Activated CD8-positive, alpha-beta T cell treated with anti-CD3 and anti-CD28 coated beads for 36 hours (primary cell): Measurements from ENCODE around the gene PIK3C2G. TPM values are rescaled to one million over a fixed set of nuclear protein-coding genes. Genes with fewer than 3 reads are reported as not detected.

ENCODE experiments used
- ATAC-seq: fragments of 200-7000 bp; cut with Tn5 transposase; one replicate; pipeline ENCODE4 v1.10.0; 2021; ENCODE audit warnings: mild to moderate bottlenecking, moderate library complexity
- CTCF ChIA-PET: fragments of 350-600 bp; sonication (Branson Sonifier 250); formaldehyde crosslinking; loops from one replicate; lab custom pipeline; 2021; ENCODE audit warnings: antibody characterized with exemption; lab: Charles Lee
- POLR2A ChIA-PET: fragments of 350-600 bp; sonication (Branson Sonifier 250); formaldehyde crosslinking; loops from one replicate; lab custom pipeline; 2021; ENCODE audit warnings: antibody characterized with exemption; lab: Charles Lee
- DNase-seq: peaks from one replicate; pipeline ENCODE4 v3.0.0-alpha.2; 2020
- H3K27ac Mint-ChIP-seq: one replicate; pipeline ENCODE4 v1.8.0; 2021; ENCODE audit warnings: mild to moderate bottlenecking, mixed read lengths
- H3K27me3 Mint-ChIP-seq: one replicate; pipeline ENCODE4 v1.8.0; 2021; ENCODE audit warnings: mixed read lengths
- H3K36me3 Mint-ChIP-seq: one replicate; pipeline ENCODE4 v1.8.0; 2021; ENCODE audit warnings: low read depth, mixed read lengths
- H3K4me1 Mint-ChIP-seq: one replicate; pipeline ENCODE4 v1.8.0; 2021; ENCODE audit warnings: low read depth, mixed read lengths
- H3K4me3 Mint-ChIP-seq: one replicate; pipeline ENCODE4 v1.8.0; 2021; ENCODE audit warnings: mild to moderate bottlenecking, moderate library complexity, mixed read lengths
- H3K9me3 Mint-ChIP-seq: one replicate; pipeline ENCODE4 v1.8.0; 2021; ENCODE audit warnings: mixed read lengths
- CTCF ChIP-seq: fragments of 200-600 bp; IDR thresholded peaks from one replicate; pipeline ENCODE4 v1.8.0; 2022; ENCODE audit warnings: antibody characterized with exemption, mild to moderate bottlenecking
- intact Hi-C: fragments of 100-400 bp; cut with micrococcal nuclease; formaldehyde crosslinking; loops from one replicate; pipeline ENCODE4 v1.10.0; 2022
- total RNA-seq, 2 experiments: library from RNA; stranded (reverse); gene quantifications; one replicate each; pipeline ENCODE4 v1.2.3, GENCODE V29; 2021

PIK3C2G gene
- total RNA-seq, 2 experiments from 2014 or later = not detected

GRCh38 chr12:18340786-18341185 lies 79.5 kb downstream of the PIK3C2G start:
- Mint-ChIP-seq H3K27ac (no peak overlapping the region), H3K27me3 (no peaks in the 10 kb centered on the region), H3K4me3 (no peak overlapping the region), H3K4me1 (no peaks in the 10 kb centered on the region), H3K36me3 (no peaks in the 10 kb centered on the region), H3K9me3 (no peaks in the 10 kb centered on the region)
- CTCF ChIA-PET = no interaction called here
- POLR2A ChIA-PET = no interaction called here
- DNase-seq (no peak), ATAC-seq (no peak)
- no peak for TF ChIP-seq CTCF
- intact Hi-C loops = no loop called here

GRCh38 chr12:18343708-18344107 lies 82.4 kb downstream of the PIK3C2G start:
- DNase-seq (no peak), ATAC-seq (no peak)
- H3K4me3 Mint-ChIP-seq = no peak overlapping the region
- ChIA-PET POLR2A (no interaction called here), CTCF (no interaction called here)
- no peak overlapping the region for H3K27ac Mint-ChIP-seq
- H3K36me3 Mint-ChIP-seq = no peaks in the 10 kb centered on the region
- H3K9me3 Mint-ChIP-seq = no peaks in the 10 kb centered on the region
- H3K27me3 Mint-ChIP-seq = no peaks in the 10 kb centered on the region
- intact Hi-C loops = no loop called here
- H3K4me1 Mint-ChIP-seq = no peaks in the 10 kb centered on the region
- TF ChIP-seq CTCF = no peak

GRCh38 chr12:18345021-18345735 lies 83.9 kb downstream of the PIK3C2G start:
- Mint-ChIP-seq H3K4me1 (no peaks in the 10 kb centered on the region), H3K4me3 (no peak overlapping the region), H3K9me3 (no peaks in the 10 kb centered on the region), H3K36me3 (no peaks in the 10 kb centered on the region), H3K27me3 (no peaks in the 10 kb centered on the region), H3K27ac (no peak overlapping the region)
- ChIA-PET CTCF (no interaction called here), POLR2A (no interaction called here)
- intact Hi-C loops = no loop called here
- DNase-seq = no peak
- no peak for ATAC-seq
- no peak for TF ChIP-seq CTCF

- intact Hi-C loops = no loop called here
- Mint-ChIP-seq H3K27me3 (no peaks in the 10 kb centered on the region), H3K27ac (no peak overlapping the region), H3K9me3 (no peaks in the 10 kb centered on the region), H3K36me3 (no peaks in the 10 kb centered on the region), H3K4me3 (no peak overlapping the region), H3K4me1 (no peaks in the 10 kb centered on the region)
- POLR2A ChIA-PET = no interaction called here
- no peak for ATAC-seq
- CTCF ChIA-PET = no interaction called here
- DNase-seq = no peak
- no peak for TF ChIP-seq CTCF
Measured at GRCh38 chr12:18352312-18352711, 91.0 kb downstream of the PIK3C2G start.

- CTCF ChIA-PET = no interaction called here
Measured at GRCh38 chr12:18355429-18355828, 94.1 kb downstream of the PIK3C2G start.

More at GRCh38 chr12:18355429-18355828, 94.1 kb downstream of the PIK3C2G start:
- H3K9me3 Mint-ChIP-seq = no peaks in the 10 kb centered on the region
- no peak overlapping the region for H3K4me3 Mint-ChIP-seq
- TF ChIP-seq CTCF = no peak
- intact Hi-C loops = no loop called here
- no peak for DNase-seq
- no peak overlapping the region for H3K27ac Mint-ChIP-seq
- H3K4me1 Mint-ChIP-seq = no peaks in the 10 kb centered on the region
- ATAC-seq = no peak
- no peaks in the 10 kb centered on the region for H3K27me3 Mint-ChIP-seq
- POLR2A ChIA-PET = no interaction called here
- H3K36me3 Mint-ChIP-seq = no peaks in the 10 kb centered on the region
